T-helper 22 cell (primary cell): ENCODE measurements around the gene PYGM.

ENCODE experiments used
- DNase-seq: peaks from one replicate; pipeline ENCODE4 v3.0.0-alpha.2; 2020; ENCODE audit warnings: low read depth

The PYGM gene

GRCh38 chr11:64759722-64760719, at the start of gene PYGM:
TSS of gene PYGM (minus strand) at chr11:64759974. CDS start at chr11:64759898, 76 bp downstream.
- no peak for DNase-seq

GRCh38 chr11:64805481-64805880, 45.7 kb upstream of the PYGM start:
- no peak for DNase-seq

GRCh38 chr11:64804346-64805210, 44.8 kb upstream of the PYGM start:
- DNase-seq: no peak

GRCh38 chr11:64803846-64804345, 44.1 kb upstream of the PYGM start:
- no peak for DNase-seq

GRCh38 chr11:64803158-64803845, 43.5 kb upstream of the PYGM start, which contains the start of gene MAP4K2:
TSS of gene MAP4K2 (minus strand) at chr11:64803214. CDS start at chr11:64803149, 65 bp downstream.
- DNase-seq: peak; percentile 80

- DNase-seq: peak; percentile 33
These were observed 42.8 kb upstream of the PYGM start for GRCh38 chr11:64802370-64803157.

- DNase-seq: no peak
These were observed 42.0 kb upstream of the PYGM start for GRCh38 chr11:64801561-64802369.

GRCh38 chr11:64801158-64801464, 41.3 kb upstream of the PYGM start:
- no peak for DNase-seq

GRCh38 chr11:64800303-64801157, 40.8 kb upstream of the PYGM start:
- no peak for DNase-seq

- DNase-seq: no peak
These were observed 40.0 kb upstream of the PYGM start for GRCh38 chr11:64799623-64800302.

GRCh38 chr11:64799256-64799622, 39.5 kb upstream of the PYGM start:
- DNase-seq: no peak

GRCh38 chr11:64796757-64797541, 37.2 kb upstream of the PYGM start:
- no peak for DNase-seq

- DNase-seq: no peak
These were observed 36.4 kb upstream of the PYGM start for GRCh38 chr11:64796047-64796756.

GRCh38 chr11:64794526-64794925, 34.8 kb upstream of the PYGM start:
- no peak for DNase-seq

GRCh38 chr11:64793271-64794160, 33.7 kb upstream of the PYGM start:
- DNase-seq: no peak

- no peak for DNase-seq
These were observed 32.7 kb upstream of the PYGM start for GRCh38 chr11:64792482-64792881.
